UCSD-AML1 (cell line): ENCODE data around the gene DPP6.

Experiments
- DNase-seq: peaks from one replicate; lab custom pipeline; 2025; ENCODE audit not compliant: unreplicated experiment; lab: John Stamatoyannopoulos, UW

Gene DPP6

GRCh38 chr7:154394804-154395203 lies 342.6 kb downstream of the DPP6 start:
- no peak for DNase-seq

- DNase-seq: no peak
Measured at GRCh38 chr7:154406312-154406711, 354.1 kb downstream of the DPP6 start.

GRCh38 chr7:154409703-154410311 lies 357.6 kb downstream of the DPP6 start:
- DNase-seq: no peak

- DNase-seq: no peak
Measured at GRCh38 chr7:154412105-154412504, 359.9 kb downstream of the DPP6 start.

- no peak for DNase-seq
Measured at GRCh38 chr7:154415709-154416399, 363.7 kb downstream of the DPP6 start.

- DNase-seq: no peak
Measured at GRCh38 chr7:154416714-154417113, 364.5 kb downstream of the DPP6 start.

- DNase-seq: no peak
Measured at GRCh38 chr7:154419344-154419743, 367.1 kb downstream of the DPP6 start.

GRCh38 chr7:154423231-154423630 lies 371.0 kb downstream of the DPP6 start:
- DNase-seq: no peak

- DNase-seq: no peak
Measured at GRCh38 chr7:154424350-154424749, 372.2 kb downstream of the DPP6 start.

GRCh38 chr7:154425271-154425670 lies 373.1 kb downstream of the DPP6 start:
- no peak for DNase-seq

- no peak for DNase-seq
Measured at GRCh38 chr7:154426778-154427177, 374.6 kb downstream of the DPP6 start.

GRCh38 chr7:154427533-154427932 lies 375.3 kb downstream of the DPP6 start:
- DNase-seq: no peak

GRCh38 chr7:154429666-154430404 lies 377.6 kb downstream of the DPP6 start:
- no peak for DNase-seq

- DNase-seq: no peak
Measured at GRCh38 chr7:154430640-154431039, 378.4 kb downstream of the DPP6 start.

GRCh38 chr7:154431045-154431444 lies 378.8 kb downstream of the DPP6 start:
- no peak for DNase-seq

GRCh38 chr7:154433632-154434598 lies 381.7 kb downstream of the DPP6 start:
- DNase-seq: no peak

GRCh38 chr7:154436560-154436959 lies 384.4 kb downstream of the DPP6 start:
- no peak for DNase-seq

GRCh38 chr7:154437234-154437633 lies 385.0 kb downstream of the DPP6 start:
- DNase-seq: no peak

GRCh38 chr7:154438571-154439367 lies 386.6 kb downstream of the DPP6 start:
- no peak for DNase-seq

- no peak for DNase-seq
Measured at GRCh38 chr7:154440058-154440457, 387.9 kb downstream of the DPP6 start.
